Adrenal gland (tissue), 12 donors: ENCODE data around the gene MKRN3. TPM values are rescaled to one million over a fixed set of nuclear protein-coding genes. Genes with fewer than 3 reads are reported as not detected.

ENCODE experiments used
- DNase-seq, 7 donors: peaks; one replicate each; pipeline ENCODE4 v3.0.0-alpha.2; 2019 to 2020
- H3K27ac ChIP-seq, 5 donors: fragments of 200-600 bp; sonication (generic) in 4 of 5; 1 replicate in 3 of 5; 2 replicates in 2 of 5; pipeline versions ENCODE4 v1.5.1 to v1.8.0; 2016 to 2020; ENCODE audit warnings: mild to moderate bottlenecking in 1 of 5
- H3K27me3 ChIP-seq: fragments of 200-600 bp; 2 replicates; pipeline ENCODE4 v1.8.0; 2021
- H3K36me3 ChIP-seq, 2 donors: fragments of 200-600 bp; replicated peaks in 1 of 2; 1 replicate in 1 of 2; 2 replicates in 1 of 2; pipeline versions ENCODE4 v1.5.1 to v1.8.0; 2018 to 2022
- H3K4me1 ChIP-seq, 2 donors: fragments of 200-600 bp; replicated peaks in 1 of 2; 1 replicate in 1 of 2; 2 replicates in 1 of 2; pipeline versions ENCODE4 v1.5.1 to v1.8.0; 2018 to 2021
- H3K4me3 ChIP-seq, 4 donors: fragments of 200-600 bp; sonication (generic) in 3 of 4; one replicate each; pipeline ENCODE4 v1.5.1; 2016 to 2018
- H3K9me3 ChIP-seq, 3 donors: fragments of 200-600 bp; sonication (generic) in 1 of 3; replicated peaks in 1 of 3; 1 replicate in 2 of 3; 2 replicates in 1 of 3; pipeline versions ENCODE4 v1.5.1 to v1.8.0; 2016 to 2021
- POLR2A ChIP-seq, 2 donors: fragments of 450-650 bp; IDR thresholded peaks; one replicate each; pipeline ENCODE4 v1.6.1; 2017; ENCODE audit warnings: antibody characterized with exemption in 2 of 2, mild to moderate bottlenecking in 2 of 2, moderate library complexity in 1 of 2
- WGBS, 4 donors: extraction: QIAGEN DNeasy Blood & Tissue Kit in 2 of 4; methylation state at CpG; one replicate each; pipeline versions ENCODE4 v1.1.5 to v1.1.7; 2013 to 2017; 5-methylcytosine and 5-hydroxymethylcytosine counted together
- intact Hi-C, 2 donors: fragments of 100-400 bp; cut with DNase I; formaldehyde crosslinking; loops; one replicate each; pipeline versions ENCODE4 v1.14.1 to v1.15.0; 2022 to 2023
- polyA plus RNA-seq, 3 donors: library from polyadenylated mRNA; stranded (reverse); fragments of 200-250 nt in 2 of 3; fragments of 350-450 nt in 1 of 3; fragmentation: Illumina TruSeq in 1 of 3; extraction: RNeasy Lipid Tissue Mini Kit (QIAGEN cat#74804) in 1 of 3; gene quantifications; one replicate each; pipeline ENCODE4 v1.2.3, GENCODE V29; 2013 to 2014
- total RNA-seq, 9 donors: library from RNA; depleted of rRNA in 4 of 9; stranded (reverse); fragments of >200 nt in 4 of 9; fragments of 120-200 nt in 1 of 9; fragmentation: NEBNext Ultra II Directional in 1 of 9; extraction: Animal tissue kit (Norgen Biotek cat#: 25700) in 1 of 9; gene quantifications; one replicate each; pipeline versions ENCODE4 v1.1.0 to v1.2.4, GENCODE V29; 2013 to 2023
- TF ChIP-seq, protein P1 (sequence below), 6 experiments: fragments of 450-650 bp in 4 of 6; fragments of 200-600 bp in 2 of 6; sonication (generic) in 1 of 6; IDR thresholded peaks; 1 replicate in 5 of 6; 2 replicates in 1 of 6; pipeline versions ENCODE4 v1.5.1 to v1.8.0; 2016 to 2021; ENCODE audit warnings: antibody characterized with exemption in 6 of 6, mild to moderate bottlenecking in 2 of 6, moderate library complexity in 1 of 6
- donor health status: healthy with polysubstance abuse.
- donor health status: Bipolar disorder and iron deficiency.
- donor health status: DM: yes; HTN: yes; CAD: no.
- donor health status: DM: no; HTN: no; CAD: no.
- donor health status: DM: no; HTN: no; CAD: no.
- donor health status: DM: yes; HTN: yes; CAD: no.

The MKRN3 gene
- total and polyA plus RNA-seq, 12 donors = 0.19 to 3.9 (median 0.24) TPM; not detected in 7

GRCh38 chr15:23566071-23566554, 639 bp downstream of the MKRN3 start:
- Histone ChIP-seq H3K4me3 (no peak overlapping the region), H3K4me1 (no peaks in the 10 kb centered on the region), H3K27me3 (peaks cover 17% of the 10 kb centered on the region), H3K9me3 (no peaks in the 10 kb centered on the region), H3K36me3 (no peaks in the 10 kb centered on the region), H3K27ac (no peak overlapping the region)
- no peak for TF ChIP-seq POLR2A (IDR thresholded peaks at IDR 0.05)
- TF ChIP-seq, protein P1, sequence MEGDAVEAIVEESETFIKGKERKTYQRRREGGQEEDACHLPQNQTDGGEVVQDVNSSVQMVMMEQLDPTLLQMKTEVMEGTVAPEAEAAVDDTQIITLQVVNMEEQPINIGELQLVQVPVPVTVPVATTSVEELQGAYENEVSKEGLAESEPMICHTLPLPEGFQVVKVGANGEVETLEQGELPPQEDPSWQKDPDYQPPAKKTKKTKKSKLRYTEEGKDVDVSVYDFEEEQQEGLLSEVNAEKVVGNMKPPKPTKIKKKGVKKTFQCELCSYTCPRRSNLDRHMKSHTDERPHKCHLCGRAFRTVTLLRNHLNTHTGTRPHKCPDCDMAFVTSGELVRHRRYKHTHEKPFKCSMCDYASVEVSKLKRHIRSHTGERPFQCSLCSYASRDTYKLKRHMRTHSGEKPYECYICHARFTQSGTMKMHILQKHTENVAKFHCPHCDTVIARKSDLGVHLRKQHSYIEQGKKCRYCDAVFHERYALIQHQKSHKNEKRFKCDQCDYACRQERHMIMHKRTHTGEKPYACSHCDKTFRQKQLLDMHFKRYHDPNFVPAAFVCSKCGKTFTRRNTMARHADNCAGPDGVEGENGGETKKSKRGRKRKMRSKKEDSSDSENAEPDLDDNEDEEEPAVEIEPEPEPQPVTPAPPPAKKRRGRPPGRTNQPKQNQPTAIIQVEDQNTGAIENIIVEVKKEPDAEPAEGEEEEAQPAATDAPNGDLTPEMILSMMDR (IDR thresholded peaks at IDR 0.05) = no peak
- intact Hi-C loops = no loop called here
- 75 to 83% (median 82%) methylated on average over 2 to 22 of the region's 22 CpGs for WGBS, 4 donors
- DNase-seq = no peak

GRCh38 chr15:23566651-23567050, 1.2 kb downstream of the MKRN3 start:
- TF ChIP-seq POLR2A (IDR thresholded peaks at IDR 0.05) = no peak
- TF ChIP-seq, protein P1 (IDR thresholded peaks at IDR 0.05) = no peak
- Histone ChIP-seq H3K27me3 (peaks cover 12% of the 10 kb centered on the region), H3K4me3 (no peak overlapping the region), H3K4me1 (no peaks in the 10 kb centered on the region), H3K27ac (no peak overlapping the region), H3K9me3 (no peaks in the 10 kb centered on the region), H3K36me3 (no peaks in the 10 kb centered on the region)
- WGBS, 4 donors = 81 to 86% (median 83%) methylated on average over 8 of the region's 8 CpGs
- intact Hi-C loops = no loop called here
- DNase-seq = no peak

DNA sequence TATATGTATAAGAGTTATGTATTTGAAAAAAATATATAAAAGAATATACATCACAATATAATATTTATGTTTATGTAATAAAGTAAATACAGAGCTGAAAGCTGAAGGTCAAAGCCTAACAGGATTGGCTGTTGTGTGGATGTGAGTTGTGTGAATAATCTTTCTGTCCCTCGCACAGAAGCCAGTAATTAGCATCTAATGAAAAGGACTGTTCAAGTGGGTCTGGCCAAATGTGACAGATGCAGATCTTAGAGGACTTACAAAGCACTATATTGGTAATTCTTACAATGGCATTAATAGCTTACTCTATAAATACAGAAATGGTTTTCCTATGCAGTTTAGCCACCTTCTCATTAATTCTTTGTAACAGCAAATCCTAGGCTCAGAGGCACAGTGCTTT, 2.4 kb downstream of the MKRN3 start:
- no peaks in the 10 kb centered on the region for H3K4me1 ChIP-seq
- H3K27ac ChIP-seq = no peak overlapping the region
- H3K4me3 ChIP-seq = no peak overlapping the region
- 53 to 71% (median 67%) methylated on average over 1 of the region's 1 CpG for WGBS, 4 donors
- DNase-seq = no peak
- TF ChIP-seq POLR2A (IDR thresholded peaks at IDR 0.05) = no peak
- TF ChIP-seq, protein P1 (IDR thresholded peaks at IDR 0.05) = no peak
- no peaks in the 10 kb centered on the region for H3K36me3 ChIP-seq
- intact Hi-C loops = no loop called here
- no peaks in the 10 kb centered on the region for H3K9me3 ChIP-seq
- H3K27me3 ChIP-seq = peaks cover 7% of the 10 kb centered on the region

- intact Hi-C loops = no loop called here
- Histone ChIP-seq H3K27ac (no peak overlapping the region), H3K4me1 (no peaks in the 10 kb centered on the region), H3K4me3 (no peak overlapping the region), H3K27me3 (no peaks in the 10 kb centered on the region), H3K36me3 (no peaks in the 10 kb centered on the region), H3K9me3 (no peaks in the 10 kb centered on the region)
- TF ChIP-seq, protein P1 (IDR thresholded peaks at IDR 0.05) = no peak
- no peak for TF ChIP-seq POLR2A (IDR thresholded peaks at IDR 0.05)
- DNase-seq = no peak
- 48 to 57% (median 51%) methylated on average over 5 of the region's 5 CpGs for WGBS, 4 donors
These were observed 3.9 kb downstream of the MKRN3 start for GRCh38 chr15:23569151-23569925.
